BE2C (cell line): Measurements from ENCODE around the gene TRPC4.

ENCODE experiments used
- DNase-seq: peaks from one replicate; pipeline ENCODE4 v3.0.0-alpha.2; 2020
- H3K27me3 ChIP-seq: fragments of 250-450 bp; sonication (Bioruptor Pico); 2 replicates; pipeline ENCODE4 v1.5.1; 2020; ENCODE audit warnings: mild to moderate bottlenecking
- H3K36me3 ChIP-seq: fragments of 250-450 bp; sonication (Bioruptor Pico); 2 replicates; pipeline ENCODE4 v1.5.1; 2020; ENCODE audit warnings: mild to moderate bottlenecking
- H3K4me1 ChIP-seq: fragments of 250-450 bp; sonication (Bioruptor Pico); 2 replicates; pipeline ENCODE4 v1.5.1; 2020
- H3K4me3 ChIP-seq: 2 replicates; pipeline ENCODE4 v1.5.1; 2011; ENCODE audit warnings: low read depth, low read length
- H3K9me3 ChIP-seq: fragments of 250-450 bp; sonication (Bioruptor Pico); 2 replicates; pipeline ENCODE4 v1.5.1; 2020
- CTCF ChIP-seq: IDR thresholded peaks from 2 replicates; pipeline ENCODE4 v1.5.1; 2012; ENCODE audit warnings: mild to moderate bottlenecking, low read depth, low read length

Gene TRPC4

GRCh38 chr13:37741536-37741935, 128.0 kb downstream of the TRPC4 start:
- H3K27me3 ChIP-seq: no peaks in the 10 kb centered on the region
- no peak overlapping the region for H3K4me3 ChIP-seq
- H3K9me3 ChIP-seq: no peaks in the 10 kb centered on the region
- H3K36me3 ChIP-seq: no peaks in the 10 kb centered on the region
- TF ChIP-seq CTCF: no peak
- no peaks in the 10 kb centered on the region for H3K4me1 ChIP-seq
- DNase-seq: no peak

- H3K9me3 ChIP-seq: no peaks in the 10 kb centered on the region
- DNase-seq: no peak
- no peak for TF ChIP-seq CTCF
Observed at GRCh38 chr13:37736045-37736444, 133.5 kb downstream of the TRPC4 start.

GRCh38 chr13:37735293-37735692, 134.3 kb downstream of the TRPC4 start:
- Histone ChIP-seq H3K9me3 (no peaks in the 10 kb centered on the region), H3K4me1 (no peaks in the 10 kb centered on the region), H3K36me3 (no peaks in the 10 kb centered on the region), H3K27me3 (no peaks in the 10 kb centered on the region), H3K4me3 (no peak overlapping the region)
- TF ChIP-seq CTCF: no peak
- DNase-seq: no peak

More at GRCh38 chr13:37736045-37736444, 133.5 kb downstream of the TRPC4 start:
- no peak overlapping the region for H3K4me3 ChIP-seq
- no peaks in the 10 kb centered on the region for H3K36me3 ChIP-seq
- no peaks in the 10 kb centered on the region for H3K27me3 ChIP-seq
- no peaks in the 10 kb centered on the region for H3K4me1 ChIP-seq

- H3K36me3 ChIP-seq: no peaks in the 10 kb centered on the region
- TF ChIP-seq CTCF: no peak
- H3K4me3 ChIP-seq: no peak overlapping the region
- no peaks in the 10 kb centered on the region for H3K4me1 ChIP-seq
- no peak for DNase-seq
- no peaks in the 10 kb centered on the region for H3K27me3 ChIP-seq
- H3K9me3 ChIP-seq: no peaks in the 10 kb centered on the region
Observed at GRCh38 chr13:37729876-37730275, 139.7 kb downstream of the TRPC4 start.

GRCh38 chr13:37716420-37717195, 153.0 kb downstream of the TRPC4 start:
- H3K4me3 ChIP-seq: no peak overlapping the region

More at GRCh38 chr13:37716420-37717195, 153.0 kb downstream of the TRPC4 start:
- H3K27me3 ChIP-seq: 0 out of 2 replicates have a peak, but pooled peaks cover 5% of the 10 kb centered on the region
- H3K9me3 ChIP-seq: no peaks in the 10 kb centered on the region
- H3K36me3 ChIP-seq: no peaks in the 10 kb centered on the region
- TF ChIP-seq CTCF: no peak
- no peak for DNase-seq
- H3K4me1 ChIP-seq: no peaks in the 10 kb centered on the region
